ENCODE results near the gene UGGT1. TPM values are rescaled to one million over a fixed set of nuclear protein-coding genes. Genes with fewer than 3 reads are reported as not detected.

UGGT1 gene
- 10 to 100 TPM; 43.0 to 51.0 TPM for total RNA-seq
- long read RNA-seq, donor 1, full-length matches to known transcripts = 1 of 11 reads
- long read RNA-seq, donor 1, partial matches to known transcripts = 3 of 11 reads
- long read RNA-seq, donor 1, other reads (novel, unspliced or antisense) = 7 of 11 reads
- long read RNA-seq, donor 2, partial matches to known transcripts = 3 of 10 reads
- long read RNA-seq, donor 2, other reads (novel, unspliced or antisense) = 7 of 10 reads

GRCh38 chr2:128090945-128091725, at the start of gene UGGT1:
Gene UGGT1, plus strand, starts transcription at chr2:128091200. Its CDS starts 158 bp downstream, at chr2:128091358.
- peak; percentile 99 for DNase-seq (ENCODE audit: low spot score)
- intact Hi-C loops (cut with DNase I) = loop anchor here in 1 of 2 donors (10.0 kb wide), 2 partner anchors 66 to 216 kb away; partner anchors contain the start of gene SAP130

GRCh38 chr2:128041561-128041960, 49.4 kb upstream of the UGGT1 start:
- intact Hi-C loops (cut with DNase I) = no loop called here
- no peak for DNase-seq (ENCODE audit: low spot score)

DNA sequence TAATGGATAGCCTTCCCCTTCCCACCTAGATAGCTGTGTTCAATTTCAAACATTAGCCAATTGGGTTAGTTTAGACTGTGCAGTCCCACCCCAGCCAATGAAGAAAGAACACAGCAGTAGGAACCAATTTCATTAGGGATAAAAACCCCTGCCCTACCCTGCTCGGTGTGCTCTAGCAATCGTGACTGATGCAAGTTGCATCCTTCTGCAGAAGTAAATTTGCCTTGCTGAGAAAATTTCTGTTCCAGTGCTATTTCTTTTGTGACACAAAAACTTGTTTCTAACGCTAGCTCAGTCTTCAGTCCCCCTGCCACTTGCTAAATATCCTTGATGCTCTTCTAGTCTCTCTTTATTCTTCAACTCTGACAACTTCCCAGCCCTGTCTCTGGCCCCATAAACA, 48.0 kb upstream of the UGGT1 start:
- DNase-seq (ENCODE audit: low spot score) = no peak
- intact Hi-C loops (cut with DNase I) = no loop called here

- DNase-seq (ENCODE audit: low spot score) = no peak
- intact Hi-C loops (cut with DNase I) = no loop called here
These were observed 37.7 kb upstream of the UGGT1 start for GRCh38 chr2:128053331-128053730.

DNA sequence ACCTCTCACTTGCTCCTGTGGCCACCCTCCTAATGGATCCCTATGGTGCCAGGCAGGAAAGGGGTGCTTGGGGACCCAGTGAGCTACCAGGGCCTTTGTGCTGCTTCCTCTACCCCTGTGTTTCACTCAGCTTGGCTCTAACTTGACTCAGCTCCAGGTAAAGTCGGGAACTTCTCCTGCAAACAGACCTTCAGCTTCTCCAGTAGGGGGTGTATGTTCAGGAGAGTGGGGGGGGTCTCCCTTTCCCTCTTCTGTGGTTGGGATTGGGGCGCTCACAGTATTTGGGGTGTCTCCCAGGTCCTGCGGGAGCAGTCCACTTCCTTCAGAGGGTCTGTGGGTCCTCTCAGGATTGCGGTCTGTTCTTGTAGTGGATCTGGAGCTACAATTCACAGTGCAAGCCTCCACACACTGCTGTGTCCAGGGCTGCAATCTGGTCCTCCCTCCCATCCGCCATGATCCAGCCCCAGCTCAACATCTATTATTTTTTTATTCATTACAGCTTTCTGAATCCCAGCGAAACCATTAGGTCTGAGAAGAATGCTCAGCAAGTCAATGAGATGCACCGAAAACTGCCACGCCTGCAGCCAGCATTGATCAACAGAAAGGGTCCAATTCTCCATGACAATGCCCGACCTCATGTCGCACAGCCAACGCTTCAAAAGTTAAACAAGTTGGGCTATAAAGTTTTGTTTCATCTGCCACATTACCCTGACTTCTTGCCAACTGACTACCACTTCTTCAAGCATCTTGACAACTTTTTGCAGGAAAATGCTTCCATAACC, 36.7 kb upstream of the UGGT1 start:
- no peak for DNase-seq (ENCODE audit: low spot score)
- intact Hi-C loops (cut with DNase I) = no loop called here

GRCh38 chr2:128057334-128057733, 33.7 kb upstream of the UGGT1 start:
- no peak for DNase-seq (ENCODE audit: low spot score)
- intact Hi-C loops (cut with DNase I) = no loop called here

DNA sequence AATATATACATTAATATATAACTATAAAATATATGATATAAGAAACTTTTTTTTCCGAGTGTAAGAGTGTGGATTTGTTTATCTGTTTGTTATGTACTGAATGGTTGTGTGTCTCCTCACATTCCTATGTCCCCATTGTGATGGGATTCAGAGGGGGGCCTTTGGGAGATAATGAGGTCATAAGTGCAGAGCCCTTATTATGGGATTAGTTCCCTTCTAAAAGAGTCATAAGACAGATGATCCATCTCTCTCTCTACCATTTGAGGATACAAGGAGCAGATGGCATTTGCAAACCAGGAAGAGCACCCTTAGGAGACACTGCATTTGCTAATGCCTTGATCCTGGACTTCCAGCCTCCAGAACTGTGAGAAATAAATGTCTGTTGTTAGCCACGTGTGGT, 32.9 kb upstream of the UGGT1 start:
- intact Hi-C loops (cut with DNase I) = no loop called here
- DNase-seq (ENCODE audit: low spot score) = no peak

GRCh38 chr2:128062571-128062970, 28.4 kb upstream of the UGGT1 start:
- intact Hi-C loops (cut with DNase I) = no loop called here
- no peak for DNase-seq (ENCODE audit: low spot score)

GRCh38 chr2:128064353-128064752, 26.6 kb upstream of the UGGT1 start:
- DNase-seq (ENCODE audit: low spot score) = no peak
- intact Hi-C loops (cut with DNase I) = no loop called here

- no peak for DNase-seq (ENCODE audit: low spot score)
- intact Hi-C loops (cut with DNase I) = no loop called here
These were observed 21.2 kb upstream of the UGGT1 start for GRCh38 chr2:128069769-128070168.

DNA sequence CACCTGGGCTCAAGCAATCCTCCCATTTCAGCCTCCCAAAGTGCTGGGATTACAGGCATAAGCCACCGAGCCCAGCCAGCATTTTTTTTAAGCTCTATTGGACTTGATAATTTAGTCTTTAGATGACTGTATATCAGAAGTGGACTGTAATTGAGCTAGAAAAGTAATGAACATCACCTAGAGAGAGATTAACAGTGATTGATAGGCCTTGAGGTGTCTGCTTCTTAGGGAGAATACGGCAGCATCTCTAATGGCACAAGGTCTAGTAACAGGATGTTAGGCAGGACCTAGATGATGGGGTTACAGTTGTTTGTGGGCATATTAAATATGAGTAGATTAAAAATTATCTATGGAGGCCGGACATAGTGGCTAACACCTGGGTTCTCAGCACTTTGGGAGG, 17.7 kb upstream of the UGGT1 start:
- DNase-seq (ENCODE audit: low spot score) = no peak
- intact Hi-C loops (cut with DNase I) = no loop called here

- DNase-seq (ENCODE audit: low spot score) = no peak
- intact Hi-C loops (cut with DNase I) = loop anchor here in 1 of 2 donors (5.0 kb wide), 1 partner anchor 521 kb away; no protein-coding TSS in a partner anchor
These were observed 14.4 kb upstream of the UGGT1 start for GRCh38 chr2:128076461-128077106.

- intact Hi-C loops (cut with DNase I) = no loop called here
- no peak for DNase-seq (ENCODE audit: low spot score)
These were observed 6.2 kb upstream of the UGGT1 start for GRCh38 chr2:128084757-128085156.

DNA sequence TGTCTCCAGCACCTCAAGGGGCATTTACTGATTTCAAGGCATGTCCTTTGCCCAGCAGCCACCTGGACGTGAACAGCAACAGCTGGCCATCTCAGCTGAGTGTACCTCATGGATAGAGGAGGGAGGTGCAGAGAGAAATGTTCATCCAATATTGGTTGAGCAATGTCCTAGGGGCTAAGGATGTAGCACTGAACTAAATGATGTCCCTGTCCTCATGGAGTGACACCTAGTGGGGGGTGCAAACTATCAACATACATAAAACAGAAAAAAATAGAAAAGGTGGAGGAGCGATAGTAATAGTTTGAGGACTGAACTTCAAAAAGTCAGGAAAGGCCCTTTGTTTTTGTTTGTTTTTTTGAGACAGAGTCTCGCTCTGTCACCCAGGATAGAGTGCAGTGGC, 4.8 kb upstream of the UGGT1 start:
- intact Hi-C loops (cut with DNase I) = no loop called here
- DNase-seq (ENCODE audit: low spot score) = no peak

DNA sequence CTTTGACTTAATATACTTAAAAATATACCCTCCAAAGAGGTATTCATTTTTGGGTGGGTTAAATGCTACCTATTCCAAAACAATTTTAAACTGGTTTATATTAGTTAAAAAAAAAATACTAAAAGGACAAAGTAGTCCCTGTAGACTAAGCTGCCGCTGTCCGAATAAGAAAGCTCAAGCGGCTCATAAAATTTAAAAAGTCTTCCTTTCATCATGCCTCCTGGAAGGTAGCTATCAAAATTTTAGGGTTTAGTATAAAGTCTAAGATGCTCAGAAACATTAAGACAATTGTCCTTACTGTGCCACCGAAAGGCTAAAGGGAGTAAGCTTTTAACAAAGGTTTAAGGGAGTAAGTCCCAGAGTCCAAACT, 440 bp upstream of the UGGT1 start:
- intact Hi-C loops (cut with DNase I) = loop anchor here in 1 of 2 donors (10.0 kb wide), 2 partner anchors 66 to 216 kb away; partner anchors contain the start of gene SAP130
- DNase-seq (ENCODE audit: low spot score) = no peak

DNA sequence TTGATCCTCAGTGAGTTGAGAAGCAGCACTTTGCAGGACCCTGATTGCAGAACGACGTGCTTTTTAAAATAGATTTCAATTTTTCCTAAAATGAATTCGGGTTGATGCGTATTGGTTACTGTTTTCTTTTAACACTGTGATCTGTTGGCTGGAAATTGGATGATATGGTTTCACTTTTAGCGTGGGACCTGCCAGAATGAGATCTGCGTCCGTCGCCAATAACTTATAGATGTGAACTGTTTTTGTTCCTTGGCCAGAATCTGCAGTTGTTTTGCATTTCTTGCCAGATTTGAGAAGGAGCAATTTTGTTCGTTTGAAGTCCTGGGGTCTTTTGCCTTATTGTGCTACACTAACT, 703 bp downstream of the UGGT1 start:
- DNase-seq (ENCODE audit: low spot score) = no peak
- intact Hi-C loops (cut with DNase I) = loop anchor here in 1 of 2 donors (10.0 kb wide), 2 partner anchors 67 to 217 kb away; partner anchors contain the start of gene SAP130

DNA sequence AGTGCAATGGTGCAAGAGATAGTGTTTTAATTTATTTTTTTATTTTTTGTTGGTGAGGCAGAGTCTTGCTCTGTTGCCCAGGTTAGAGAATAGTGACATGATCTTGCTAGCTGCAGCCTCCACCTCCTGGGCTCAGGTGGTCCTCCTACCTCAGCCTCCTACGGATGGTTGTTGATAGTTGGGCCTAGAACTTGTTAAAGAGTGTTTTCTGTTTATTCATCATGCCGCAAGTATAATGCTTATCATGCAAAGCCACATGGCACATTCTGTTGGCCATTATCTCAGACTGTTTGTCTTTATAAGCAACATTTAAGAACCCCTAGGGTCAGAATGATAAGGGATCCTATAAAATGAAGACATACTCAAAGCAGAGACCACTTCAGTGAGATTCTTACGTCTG, 1.7 kb downstream of the UGGT1 start:
- DNase-seq (ENCODE audit: low spot score) = no peak
- intact Hi-C loops (cut with DNase I) = loop anchor here in 1 of 2 donors (10.0 kb wide), 2 partner anchors 68 to 218 kb away; partner anchors contain the start of gene SAP130

- no peak for DNase-seq (ENCODE audit: low spot score)
- intact Hi-C loops (cut with DNase I) = loop anchor here in 1 of 2 donors (10.0 kb wide), 2 partner anchors 69 to 219 kb away; partner anchors contain the start of gene SAP130
These were observed 2.8 kb downstream of the UGGT1 start for GRCh38 chr2:128093762-128094161.

DNA sequence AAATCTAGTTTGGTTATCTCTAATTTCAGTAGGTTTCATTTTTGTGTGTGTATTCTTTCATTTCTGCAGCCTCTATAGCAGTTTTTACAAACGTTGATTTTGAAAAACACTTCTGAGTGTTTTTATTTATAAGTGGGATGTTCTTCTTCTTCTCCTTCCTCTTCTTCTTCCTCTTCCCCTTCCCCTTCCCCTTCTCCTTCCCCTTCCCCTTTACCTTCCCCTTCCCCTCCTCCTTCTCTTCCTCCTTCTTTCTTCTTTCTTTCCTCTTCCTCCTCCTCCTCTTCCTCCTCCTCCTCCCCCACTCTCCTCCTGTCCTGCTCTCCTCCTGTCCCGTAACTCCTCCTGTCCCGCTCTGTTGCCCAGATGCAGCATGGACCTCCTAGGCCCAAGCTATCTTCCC, 4.2 kb downstream of the UGGT1 start:
- intact Hi-C loops (cut with DNase I) = loop anchor here in 1 of 2 donors (10.0 kb wide), 2 partner anchors 70 to 220 kb away; partner anchors contain the start of gene SAP130
- DNase-seq (ENCODE audit: low spot score) = no peak
